HEK293T (cell line): Measurements from ENCODE around the gene CAPRIN1.

Experiments
- ARNT ChIP-seq: fragments of 450-650 bp; IDR thresholded peaks from 2 replicates; pipeline ENCODE4 v1.6.1; 2017; ENCODE audit warnings: mild to moderate bottlenecking
- BHLHE40 ChIP-seq: fragments of 450-650 bp; IDR thresholded peaks from 2 replicates; pipeline ENCODE4 v1.6.1; 2016; ENCODE audit warnings: mild to moderate bottlenecking, moderate library complexity, borderline replicate concordance
- ELF4 ChIP-seq: fragments of 450-650 bp; IDR thresholded peaks from 2 replicates; pipeline ENCODE4 v1.6.1; 2017; ENCODE audit warnings: antibody characterized with exemption
- FOXA1 ChIP-seq: fragments of 450-650 bp; IDR thresholded peaks from 2 replicates; pipeline ENCODE4 v1.6.1; 2016; ENCODE audit warnings: mild to moderate bottlenecking
- FOXM1 ChIP-seq: fragments of 450-650 bp; IDR thresholded peaks from 2 replicates; pipeline ENCODE4 v1.6.1; 2017; ENCODE audit warnings: mild to moderate bottlenecking, borderline replicate concordance
- HDGF ChIP-seq: fragments of 450-650 bp; IDR thresholded peaks from 2 replicates; pipeline ENCODE4 v1.6.1; 2017; ENCODE audit warnings: antibody characterized with exemption, borderline replicate concordance
- L3MBTL2 ChIP-seq: fragments of 450-650 bp; conservative IDR thresholded peaks from 2 replicates; pipeline ENCODE4 v1.6.1; 2016; ENCODE audit warnings: mild to moderate bottlenecking
- LEF1 ChIP-seq: fragments of 450-650 bp; IDR thresholded peaks from 2 replicates; pipeline ENCODE4 v1.6.1; 2017; ENCODE audit warnings: mild to moderate bottlenecking, borderline replicate concordance
- PKNOX1 ChIP-seq: fragments of 450-650 bp; IDR thresholded peaks from 2 replicates; pipeline ENCODE4 v1.6.1; 2016
- SP1 ChIP-seq: fragments of 450-650 bp; IDR thresholded peaks from 2 replicates; pipeline ENCODE4 v1.6.1; 2017
- SUZ12 ChIP-seq: fragments of 450-650 bp; IDR thresholded peaks from 2 replicates; pipeline ENCODE4 v1.6.1; 2016; ENCODE audit warnings: mild to moderate bottlenecking
- ZNF384 ChIP-seq: fragments of 450-650 bp; IDR thresholded peaks from 2 replicates; pipeline ENCODE4 v1.6.1; 2016

GRCh38 chr11:34012734-34013133 is 38.8 kb upstream of the CAPRIN1 start:
- no peak for TF ChIP-seq ELF4
- no peak for TF ChIP-seq FOXM1
- no peak for TF ChIP-seq PKNOX1
- TF ChIP-seq SP1: no peak
- TF ChIP-seq BHLHE40: no peak
- TF ChIP-seq ARNT: no peak
- TF ChIP-seq LEF1: no peak
- TF ChIP-seq HDGF: no peak
- TF ChIP-seq FOXA1: no peak
- no peak for TF ChIP-seq ZNF384
- TF ChIP-seq L3MBTL2: no peak
- TF ChIP-seq SUZ12: no peak
